HepG2 (cell line): ENCODE measurements around the gene UFSP2. TPM values are rescaled to one million over a fixed set of nuclear protein-coding genes. Genes with fewer than 3 reads are reported as not detected.
A peak's percentile ranks its signal among the peaks of the same experiment; 100 is the strongest.

Source experiments
- ATAC-seq: fragments of 200-7000 bp; cut with Tn5 transposase; 3 replicates; pipeline ENCODE4 v1.9.1; 2020; ENCODE audit warnings: mild to moderate bottlenecking, moderate library complexity
- BruUV-seq: library from RNA; stranded (reverse); fragments of 400-500 nt; replicated peaks from 2 replicates; lab custom pipeline; 2021; lab: Mats Ljungman, UMichigan
- CTCF ChIA-PET: fragments of 300-600 bp; formaldehyde crosslinking; extraction: SDS; loops from one replicate; lab custom pipeline; 2021; ENCODE audit warnings: low total read pairs, inconsistent platforms, low intra/inter-chr PET ratio; lab: Yijun Ruan, JAX
- POLR2A ChIA-PET: fragments of 350-600 bp; sonication (Branson Sonifier 250); formaldehyde crosslinking; loops from one replicate; lab custom pipeline; 2020; ENCODE audit warnings: antibody characterized with exemption, inconsistent platforms; lab: Yijun Ruan, JAX
- DNase-seq: peaks from one replicate; pipeline ENCODE4 v3.0.0-alpha.2; 2015; ENCODE audit warnings: low spot score
- FAIRE-seq: peaks from 3 replicates; lab custom pipeline; 2011; peaks lifted over from hg19 to GRCh38; lab: Jason Lieb, UNC
- H2AFZ ChIP-seq: one replicate; pipeline ENCODE4 v1.6.1; 2011; ENCODE audit warnings: low read length, inconsistent platforms
- H3K27ac ChIP-seq: fragments of 300-600 bp; 3 replicates; pipeline ENCODE4 v1.8.0; 2011; ENCODE audit warnings: mixed run types, mild to moderate bottlenecking, mixed read lengths, low read length, inconsistent platforms; ENCODE audit not compliant: insufficient read depth; ENCODE audit errors: extremely low read length
- H3K27me3 ChIP-seq, 2 experiments: fragments of 200-600 bp in 1 of 2; 2 replicates in 1 of 2; 3 replicates in 1 of 2; pipeline versions ENCODE4 v1.6.0 to v1.8.0; 2011; ENCODE audit warnings: low read length in 2 of 2, mild to moderate bottlenecking in 2 of 2, moderate library complexity in 2 of 2, inconsistent platforms in 1 of 2; ENCODE audit not compliant: insufficient read depth in 2 of 2, control insufficient read depth in 1 of 2
- H3K36me3 ChIP-seq, 2 experiments: fragments of 200-600 bp in 1 of 2; replicated peaks in 1 of 2; 2 replicates in 1 of 2; 3 replicates in 1 of 2; pipeline versions ENCODE4 v1.5.1 to v1.8.0; 2011; ENCODE audit warnings: low read length in 2 of 2, inconsistent platforms in 1 of 2; ENCODE audit not compliant: insufficient read depth in 2 of 2, control insufficient read depth in 1 of 2
- H3K4me1 ChIP-seq: 2 replicates; pipeline ENCODE4 v1.5.1; 2012; ENCODE audit warnings: low read length, inconsistent platforms; ENCODE audit not compliant: insufficient read depth
- H3K4me2 ChIP-seq: 2 replicates; pipeline ENCODE4 v1.6.0; 2011; ENCODE audit warnings: low read depth, low read length, inconsistent platforms
- H3K4me3 ChIP-seq, 3 experiments: fragments of 200-600 bp in 1 of 3; sonication (generic), shearing (Covaris generic) in 1 of 3; replicated peaks in 1 of 3; 2 replicates each; pipeline ENCODE4 v1.5.1; 2011 to 2016; ENCODE audit warnings: low read length in 3 of 3, inconsistent platforms in 2 of 3, low read depth in 2 of 3, mild to moderate bottlenecking in 2 of 3, control low read depth in 1 of 3, mixed read lengths in 1 of 3; ENCODE audit not compliant: insufficient read depth in 1 of 3
- H3K79me2 ChIP-seq: one replicate; pipeline ENCODE4 v1.6.1; 2011; ENCODE audit warnings: low read length, inconsistent platforms; ENCODE audit not compliant: insufficient read depth
- H3K9ac ChIP-seq: 2 replicates; pipeline ENCODE4 v1.6.0; 2011; ENCODE audit warnings: mild to moderate bottlenecking, low read depth, low read length, inconsistent platforms; ENCODE audit not compliant: insufficient read depth
- H3K9me3 ChIP-seq: 2 replicates; pipeline ENCODE4 v1.5.1; 2012; ENCODE audit warnings: mild to moderate bottlenecking, low read length
- H4K20me1 ChIP-seq: 2 replicates; pipeline ENCODE4 v1.6.0; 2011; ENCODE audit warnings: inconsistent platforms, mild to moderate bottlenecking, low read length, moderate library complexity; ENCODE audit not compliant: insufficient read depth
- MAZ ChIP-seq, 2 experiments: sonication (generic) in 1 of 2; formaldehyde crosslinking in 1 of 2; IDR thresholded peaks; 2 replicates each; pipeline versions ENCODE4 v1.5.0 to v1.6.1; 2012 to 2020; ENCODE audit warnings: low read depth in 2 of 2, mild to moderate bottlenecking in 2 of 2, borderline replicate concordance in 1 of 2, improper control_type of control experiment in 1 of 2, low read length in 1 of 2, missing genetic modification reagents in 1 of 2, moderate library complexity in 1 of 2
- NR2F6 ChIP-seq, 2 experiments: IDR thresholded peaks; 2 replicates each; pipeline ENCODE4 v1.6.1; 2016; ENCODE audit warnings: antibody characterized with exemption in 1 of 2, mild to moderate bottlenecking in 1 of 2
- RARA ChIP-seq: IDR thresholded peaks from 2 replicates; pipeline ENCODE4 v1.6.1; 2016; ENCODE audit warnings: missing genetic modification reagents, missing compliant biosample characterization
- WGBS: methylation state at CpG from one replicate; pipeline ENCODE4 v1.1.6; 2017; ENCODE audit warnings: low lambda C conversion rate; 5-methylcytosine and 5-hydroxymethylcytosine counted together
- in situ Hi-C: cut with HindIII; loops from 2 replicates; pipeline ENCODE4 v1.10.0; 2017; ENCODE audit warnings: low pct_unique_long_range_greater_than_20kb; ENCODE audit not compliant: extremely low pct_ligation_motif_present
- intact Hi-C: fragments of 100-400 bp; cut with micrococcal nuclease; formaldehyde crosslinking; loops from one replicate; pipeline ENCODE4 v1.10.0; 2022; ENCODE audit not compliant: unreplicated experiment
- polyA plus RNA-seq, 8 experiments: library from polyadenylated mRNA; depleted of rRNA in 3 of 8; stranded (reverse) in 7 of 8; unstranded in 1 of 8; fragments of >200 nt; fragmentation: Illumina TruSeq in 4 of 8; extraction: Trizol in 4 of 8; gene quantifications; 2 replicates each; pipeline versions ENCODE4 v1.2.1 to v1.2.3, GENCODE V29; 2011 to 2016; ENCODE audit warnings: low read depth in 4 of 8, missing spikeins in 1 of 8, mixed read lengths in 1 of 8; ENCODE audit not compliant: insufficient read depth in 1 of 8
- total RNA-seq, 5 experiments: library from RNA; depleted of rRNA; stranded (reverse); fragments of >200 nt; fragmentation: Illumina TruSeq; extraction: Trizol; gene quantifications; 2 replicates each; pipeline ENCODE4 v1.2.3, GENCODE V29; 2016; ENCODE audit warnings: low read depth in 1 of 5
- TF ChIP-seq, protein P1 (sequence below): sonication (generic); formaldehyde crosslinking; IDR thresholded peaks from 2 replicates; pipeline ENCODE4 v1.5.0; 2020; ENCODE audit warnings: mild to moderate bottlenecking, missing genetic modification reagents, moderate library complexity
- TF ChIP-seq, protein P2 (sequence below): sonication (generic); formaldehyde crosslinking; IDR thresholded peaks from 2 replicates; pipeline ENCODE4 v1.4.0; 2020; ENCODE audit warnings: missing genetic modification reagents, borderline replicate concordance

The UFSP2 gene
- total and polyA plus RNA-seq, 2 of the 13 experiments (the other 11 are each of a cell fraction or from before 2014, with no cell fraction given): 24.1 to 32.3 TPM

DNA sequence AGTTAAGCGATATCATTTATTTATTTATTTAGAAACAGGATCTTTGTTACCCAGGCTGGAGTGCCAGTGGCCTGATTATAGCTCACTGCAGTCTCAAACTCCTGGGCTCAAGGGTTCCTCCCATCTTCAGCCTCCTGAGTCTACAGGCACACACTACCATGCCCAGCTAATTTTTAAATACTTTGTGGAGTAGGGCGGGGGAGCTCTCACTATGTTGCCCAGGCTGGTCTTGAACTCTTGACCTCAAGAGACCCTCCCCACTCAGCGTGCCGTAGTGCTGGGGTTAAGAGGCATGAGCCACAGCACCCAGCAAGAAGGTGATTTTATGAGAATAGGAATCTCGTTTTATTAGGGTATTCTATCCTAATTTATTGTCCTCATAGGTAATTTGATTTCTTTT, 3.9 kb upstream of the UFSP2 start:
- WGBS: 23% methylated on average over 4 of the region's 5 CpGs
- Histone ChIP-seq H3K79me2 (peaks cover 9% of the 10 kb centered on the region), H3K9me3 (no peaks in the 10 kb centered on the region), H3K27ac (no peak overlapping the region), H3K9ac (no peak overlapping the region), H3K4me3 (no peak overlapping the region), H3K4me1 (peaks cover 15% of the 10 kb centered on the region), H3K4me2 (no peak overlapping the region), H2AFZ (no peak overlapping the region), H3K27me3 (no peaks in the 10 kb centered on the region; a peak in 2 of 5 replicates), H4K20me1 (no peaks in the 10 kb centered on the region), H3K36me3 (no peaks in the 10 kb centered on the region)
- BruUV-seq: no TSS peak
- in situ Hi-C loops (no loop called here), intact Hi-C loops (no loop called here)
- DNase-seq (no peak), ATAC-seq (no peak), FAIRE-seq (no peak)
- TF ChIP-seq RARA (CRISPR knock-in tag) (peak; percentile 34; the same call in 1 of the 2 replicates), MAZ (IDR thresholded peaks at IDR 0.05; ENCODE audit: borderline replicate concordance, low read depth, low read length) (no peak), MAZ (CRISPR knock-in tag; IDR thresholded peaks at IDR 0.05; ENCODE audit: low read depth) (no peak), NR2F6 (IDR thresholded peaks at IDR 0.05) (0 out of 2 replicates have a peak, but pooled peaks have one; percentile 38), NR2F6 (CRISPR knock-in tag; IDR thresholded peaks at IDR 0.05) (peak; percentile 53; the same call in 1 of the 2 replicates)
- TF ChIP-seq, protein P1, sequence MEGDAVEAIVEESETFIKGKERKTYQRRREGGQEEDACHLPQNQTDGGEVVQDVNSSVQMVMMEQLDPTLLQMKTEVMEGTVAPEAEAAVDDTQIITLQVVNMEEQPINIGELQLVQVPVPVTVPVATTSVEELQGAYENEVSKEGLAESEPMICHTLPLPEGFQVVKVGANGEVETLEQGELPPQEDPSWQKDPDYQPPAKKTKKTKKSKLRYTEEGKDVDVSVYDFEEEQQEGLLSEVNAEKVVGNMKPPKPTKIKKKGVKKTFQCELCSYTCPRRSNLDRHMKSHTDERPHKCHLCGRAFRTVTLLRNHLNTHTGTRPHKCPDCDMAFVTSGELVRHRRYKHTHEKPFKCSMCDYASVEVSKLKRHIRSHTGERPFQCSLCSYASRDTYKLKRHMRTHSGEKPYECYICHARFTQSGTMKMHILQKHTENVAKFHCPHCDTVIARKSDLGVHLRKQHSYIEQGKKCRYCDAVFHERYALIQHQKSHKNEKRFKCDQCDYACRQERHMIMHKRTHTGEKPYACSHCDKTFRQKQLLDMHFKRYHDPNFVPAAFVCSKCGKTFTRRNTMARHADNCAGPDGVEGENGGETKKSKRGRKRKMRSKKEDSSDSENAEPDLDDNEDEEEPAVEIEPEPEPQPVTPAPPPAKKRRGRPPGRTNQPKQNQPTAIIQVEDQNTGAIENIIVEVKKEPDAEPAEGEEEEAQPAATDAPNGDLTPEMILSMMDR (CRISPR knock-in tag): 0 out of 2 replicates have a peak, but pooled peaks have one; percentile 7
- TF ChIP-seq, protein P2, sequence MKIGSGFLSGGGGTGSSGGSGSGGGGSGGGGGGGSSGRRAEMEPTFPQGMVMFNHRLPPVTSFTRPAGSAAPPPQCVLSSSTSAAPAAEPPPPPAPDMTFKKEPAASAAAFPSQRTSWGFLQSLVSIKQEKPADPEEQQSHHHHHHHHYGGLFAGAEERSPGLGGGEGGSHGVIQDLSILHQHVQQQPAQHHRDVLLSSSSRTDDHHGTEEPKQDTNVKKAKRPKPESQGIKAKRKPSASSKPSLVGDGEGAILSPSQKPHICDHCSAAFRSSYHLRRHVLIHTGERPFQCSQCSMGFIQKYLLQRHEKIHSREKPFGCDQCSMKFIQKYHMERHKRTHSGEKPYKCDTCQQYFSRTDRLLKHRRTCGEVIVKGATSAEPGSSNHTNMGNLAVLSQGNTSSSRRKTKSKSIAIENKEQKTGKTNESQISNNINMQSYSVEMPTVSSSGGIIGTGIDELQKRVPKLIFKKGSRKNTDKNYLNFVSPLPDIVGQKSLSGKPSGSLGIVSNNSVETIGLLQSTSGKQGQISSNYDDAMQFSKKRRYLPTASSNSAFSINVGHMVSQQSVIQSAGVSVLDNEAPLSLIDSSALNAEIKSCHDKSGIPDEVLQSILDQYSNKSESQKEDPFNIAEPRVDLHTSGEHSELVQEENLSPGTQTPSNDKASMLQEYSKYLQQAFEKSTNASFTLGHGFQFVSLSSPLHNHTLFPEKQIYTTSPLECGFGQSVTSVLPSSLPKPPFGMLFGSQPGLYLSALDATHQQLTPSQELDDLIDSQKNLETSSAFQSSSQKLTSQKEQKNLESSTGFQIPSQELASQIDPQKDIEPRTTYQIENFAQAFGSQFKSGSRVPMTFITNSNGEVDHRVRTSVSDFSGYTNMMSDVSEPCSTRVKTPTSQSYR (CRISPR knock-in tag): peak; percentile 21; the same call in 1 of the 2 replicates
- POLR2A ChIA-PET: no interaction called here
- CTCF ChIA-PET: no interaction called here
